CD4-positive, alpha-beta T cell treated with Interleukin-4 for 4 hours (primary cell): Measurements from ENCODE around the gene H1-8.
"Not testable (repeated sequence)": the region's sequence is repeated elsewhere in the genome, so short reads cannot be mapped to it uniquely, and the experiment has no call there.

Experiments
- DNase-seq: peaks from one replicate; pipeline ENCODE4 v3.0.0-alpha.2; 2020

The H1-8 gene

GRCh38 chr3:129543156-129543790 is at the start of gene H1-8:
Gene H1-8, plus strand, starts transcription at chr3:129543175. Its CDS starts 44 bp downstream, at chr3:129543219.
- no peak for DNase-seq

- no peak for DNase-seq
Observed at GRCh38 chr3:129493206-129493605, 49.8 kb upstream of the H1-8 start.

- DNase-seq: not testable (repeated sequence)
Observed at GRCh38 chr3:129494499-129494898, 48.5 kb upstream of the H1-8 start.

GRCh38 chr3:129495006-129495639 is 47.9 kb upstream of the H1-8 start:
- not testable (repeated sequence) for DNase-seq

- DNase-seq: not testable (repeated sequence)
Observed at GRCh38 chr3:129497876-129498275, 45.1 kb upstream of the H1-8 start.

- DNase-seq: not testable (repeated sequence)
Observed at GRCh38 chr3:129498603-129499488, 44.1 kb upstream of the H1-8 start.

GRCh38 chr3:129499604-129500333 is 43.2 kb upstream of the H1-8 start:
- DNase-seq: not testable (repeated sequence)

- no peak for DNase-seq
Observed at GRCh38 chr3:129500334-129500658, 42.7 kb upstream of the H1-8 start.

- no peak for DNase-seq
Observed at GRCh38 chr3:129501630-129502029, 41.3 kb upstream of the H1-8 start.

- DNase-seq: no peak
Observed at GRCh38 chr3:129502641-129503408, 40.1 kb upstream of the H1-8 start.

- DNase-seq: no peak
Observed at GRCh38 chr3:129503471-129504291, 39.3 kb upstream of the H1-8 start.

GRCh38 chr3:129504471-129505100 is 38.4 kb upstream of the H1-8 start:
- no peak for DNase-seq

GRCh38 chr3:129505341-129505740 is 37.6 kb upstream of the H1-8 start:
- DNase-seq: no peak

GRCh38 chr3:129506231-129506742 is 36.7 kb upstream of the H1-8 start:
- no peak for DNase-seq

GRCh38 chr3:129507181-129507831 is 35.7 kb upstream of the H1-8 start:
- no peak for DNase-seq

- DNase-seq: no peak
Observed at GRCh38 chr3:129512595-129512994, 30.4 kb upstream of the H1-8 start.

- DNase-seq: no peak
Observed at GRCh38 chr3:129513705-129514104, 29.3 kb upstream of the H1-8 start.

GRCh38 chr3:129514110-129514509 is 28.9 kb upstream of the H1-8 start:
- no peak for DNase-seq

GRCh38 chr3:129514563-129514962 is 28.4 kb upstream of the H1-8 start:
- no peak for DNase-seq
